Tibial nerve (tissue), 4 donors: Measurements from ENCODE around the gene PKNOX2. TPM values are rescaled to one million over a fixed set of nuclear protein-coding genes. Genes with fewer than 3 reads are reported as not detected.

Experiments used
- DNase-seq, 2 donors: peaks; one replicate each; pipeline ENCODE4 v3.0.0-alpha.2; 2019; ENCODE audit warnings: low spot score in 2 of 2
- H3K27ac ChIP-seq, 4 donors: fragments of 200-600 bp; sonication (generic) in 3 of 4; one replicate each; pipeline ENCODE4 v1.5.1; 2017 to 2019; ENCODE audit warnings: mild to moderate bottlenecking in 1 of 4
- H3K27me3 ChIP-seq, 2 donors: fragments of 200-600 bp; sonication (generic) in 1 of 2; one replicate each; pipeline versions ENCODE4 v1.5.1 to v1.6.0; 2017 to 2019
- H3K36me3 ChIP-seq, 3 donors: fragments of 200-600 bp; sonication (generic); one replicate each; pipeline ENCODE4 v1.5.1; 2018 to 2019
- H3K4me1 ChIP-seq, 4 donors: fragments of 200-600 bp; sonication (generic) in 3 of 4; one replicate each; pipeline ENCODE4 v1.5.1; 2017 to 2019
- H3K4me3 ChIP-seq, 4 donors: fragments of 200-600 bp; sonication (generic) in 3 of 4; one replicate each; pipeline ENCODE4 v1.5.1; 2017 to 2019; ENCODE audit warnings: mild to moderate bottlenecking in 1 of 4, moderate library complexity in 1 of 4
- H3K9me3 ChIP-seq, 4 donors: fragments of 200-600 bp; sonication (generic) in 3 of 4; one replicate each; pipeline ENCODE4 v1.5.1; 2017 to 2019
- EP300 ChIP-seq, 2 donors: sonication (generic); formaldehyde crosslinking; IDR thresholded peaks; one replicate each; pipeline ENCODE4 v1.6.1; 2017; ENCODE audit warnings: antibody characterized with exemption in 2 of 2, mild to moderate bottlenecking in 1 of 2
- POLR2A ChIP-seq, 2 donors: fragments of 450-650 bp; IDR thresholded peaks; one replicate each; pipeline ENCODE4 v1.6.1; 2017; ENCODE audit warnings: antibody characterized with exemption in 2 of 2, mild to moderate bottlenecking in 2 of 2, moderate library complexity in 2 of 2
- WGBS, 2 donors: methylation state at CpG; one replicate each; pipeline ENCODE4 v1.1.5; 2018; 5-methylcytosine and 5-hydroxymethylcytosine counted together
- total RNA-seq, 4 donors: library from RNA; depleted of rRNA; stranded (reverse); fragments of >200 nt; gene quantifications; one replicate each; pipeline ENCODE4 v1.1.0, GENCODE V29; 2016
- TF ChIP-seq, protein P1 (sequence below), 5 experiments: fragments of 200-600 bp in 3 of 5; fragments of 450-650 bp in 2 of 5; sonication (generic) in 3 of 5; IDR thresholded peaks; one replicate each; pipeline ENCODE4 v1.5.1; 2016 to 2019; ENCODE audit warnings: antibody characterized with exemption in 5 of 5, mild to moderate bottlenecking in 3 of 5, moderate library complexity in 2 of 5

PKNOX2 gene
- total RNA-seq, 4 donors from 2014 or later, result 5.7 to 7.2 (median 6.4) TPM

- H3K27ac ChIP-seq, result peak overlapping the region; percentile 13 to 83 (median 44)
- H3K36me3 ChIP-seq, result no peaks in the 10 kb centered on the region
- WGBS, 2 donors, result 52 to 55% methylated on average over 7 of the region's 7 CpGs
- H3K9me3 ChIP-seq, result no peaks in the 10 kb centered on the region
- H3K27me3 ChIP-seq, result no peaks in the 10 kb centered on the region
- no peak for DNase-seq
- H3K4me1 ChIP-seq, result peaks cover 0 to 82% (median 15%) of the 10 kb centered on the region in 4 donors
- no peak overlapping the region for H3K4me3 ChIP-seq
- TF ChIP-seq POLR2A (IDR thresholded peaks at IDR 0.05) (no peak), EP300 (IDR thresholded peaks at IDR 0.05) (no peak)
- TF ChIP-seq, protein P1, sequence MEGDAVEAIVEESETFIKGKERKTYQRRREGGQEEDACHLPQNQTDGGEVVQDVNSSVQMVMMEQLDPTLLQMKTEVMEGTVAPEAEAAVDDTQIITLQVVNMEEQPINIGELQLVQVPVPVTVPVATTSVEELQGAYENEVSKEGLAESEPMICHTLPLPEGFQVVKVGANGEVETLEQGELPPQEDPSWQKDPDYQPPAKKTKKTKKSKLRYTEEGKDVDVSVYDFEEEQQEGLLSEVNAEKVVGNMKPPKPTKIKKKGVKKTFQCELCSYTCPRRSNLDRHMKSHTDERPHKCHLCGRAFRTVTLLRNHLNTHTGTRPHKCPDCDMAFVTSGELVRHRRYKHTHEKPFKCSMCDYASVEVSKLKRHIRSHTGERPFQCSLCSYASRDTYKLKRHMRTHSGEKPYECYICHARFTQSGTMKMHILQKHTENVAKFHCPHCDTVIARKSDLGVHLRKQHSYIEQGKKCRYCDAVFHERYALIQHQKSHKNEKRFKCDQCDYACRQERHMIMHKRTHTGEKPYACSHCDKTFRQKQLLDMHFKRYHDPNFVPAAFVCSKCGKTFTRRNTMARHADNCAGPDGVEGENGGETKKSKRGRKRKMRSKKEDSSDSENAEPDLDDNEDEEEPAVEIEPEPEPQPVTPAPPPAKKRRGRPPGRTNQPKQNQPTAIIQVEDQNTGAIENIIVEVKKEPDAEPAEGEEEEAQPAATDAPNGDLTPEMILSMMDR (IDR thresholded peaks at IDR 0.05), result no peak
These were observed 178.7 kb downstream of the PKNOX2 start for GRCh38 chr11:125343086-125343717.

DNA sequence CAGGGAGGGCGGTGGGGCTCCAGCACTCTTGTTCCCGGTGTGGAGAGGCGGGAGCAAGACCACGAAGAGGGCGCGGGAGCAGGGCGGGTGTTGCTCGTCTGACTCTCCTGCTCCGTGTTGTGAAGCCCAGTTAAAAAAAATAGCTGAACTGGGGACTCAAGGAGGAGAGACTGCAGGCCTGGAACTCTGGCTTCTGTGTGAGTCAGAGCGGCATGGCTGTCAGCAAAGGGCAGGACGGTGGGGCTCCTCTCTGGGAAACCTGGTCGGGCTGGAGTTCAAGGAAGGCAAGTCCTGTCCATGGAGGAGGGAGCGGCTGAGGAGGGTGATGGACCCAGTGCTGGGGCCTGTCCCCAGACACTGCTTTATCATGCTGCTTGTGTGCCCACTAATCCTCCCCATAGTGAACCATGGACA is 179.2 kb downstream of the PKNOX2 start:
- Histone ChIP-seq H3K4me3 (no peak overlapping the region), H3K27ac (peak overlapping the region in 3 of 4 donors; percentile 13 to 83 (median 70)), H3K36me3 (no peaks in the 10 kb centered on the region), H3K27me3 (no peaks in the 10 kb centered on the region), H3K9me3 (no peaks in the 10 kb centered on the region), H3K4me1 (peaks cover 0 to 82% (median 19%) of the 10 kb centered on the region in 4 donors)
- WGBS, 2 donors, result 44 to 60% methylated on average over 13 of the region's 13 CpGs
- DNase-seq, result no peak
- TF ChIP-seq POLR2A (IDR thresholded peaks at IDR 0.05) (no peak), EP300 (IDR thresholded peaks at IDR 0.05) (no peak)
- TF ChIP-seq, protein P1 (IDR thresholded peaks at IDR 0.05), result no peak

GRCh38 chr11:125344846-125345420 is 180.4 kb downstream of the PKNOX2 start:
- Histone ChIP-seq H3K27me3 (no peaks in the 10 kb centered on the region), H3K36me3 (no peaks in the 10 kb centered on the region), H3K27ac (peak overlapping the region; percentile 13 to 83 (median 34)), H3K9me3 (no peaks in the 10 kb centered on the region), H3K4me3 (no peak overlapping the region), H3K4me1 (peaks cover 0 to 85% (median 29%) of the 10 kb centered on the region in 4 donors)
- 79 to 91% methylated on average over 4 of the region's 4 CpGs for WGBS, 2 donors
- TF ChIP-seq, protein P1 (IDR thresholded peaks at IDR 0.05), result no peak
- no peak for TF ChIP-seq POLR2A (IDR thresholded peaks at IDR 0.05)
- DNase-seq, result no peak

DNA sequence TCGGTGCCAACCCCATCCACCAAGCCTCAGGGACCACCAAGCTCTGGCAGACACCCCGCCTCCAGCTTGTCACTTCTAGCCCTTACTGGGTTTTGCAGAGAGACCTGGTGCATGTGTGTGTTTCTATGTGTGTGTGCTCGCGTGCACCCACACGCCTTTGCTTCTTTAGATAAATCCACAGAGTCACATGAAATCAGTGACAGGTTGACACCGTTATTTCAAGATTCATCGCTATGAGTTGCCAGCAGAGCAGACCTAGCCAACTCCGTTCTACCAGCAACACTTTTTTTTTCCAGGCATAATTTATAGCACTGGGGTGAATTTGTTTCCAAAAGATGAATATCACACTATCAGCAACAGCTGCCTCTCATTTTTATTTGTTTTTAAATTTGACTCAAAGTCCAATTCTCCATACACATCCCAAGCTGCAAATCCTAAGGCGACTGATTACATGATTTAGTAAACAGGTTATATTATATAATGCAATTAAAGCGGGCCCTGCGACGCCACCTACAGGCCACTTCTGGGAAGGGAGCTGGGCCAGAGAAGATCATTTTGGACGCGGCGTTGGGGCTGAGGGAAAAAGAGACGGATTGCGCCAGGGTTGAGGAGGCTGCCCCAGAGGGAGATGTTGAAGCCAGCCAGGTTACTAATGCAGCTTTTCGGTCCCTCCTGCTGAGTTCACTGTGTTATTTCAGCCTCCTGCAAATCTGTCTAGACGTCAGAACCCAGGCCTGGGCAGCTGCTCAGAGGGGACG is 181.0 kb downstream of the PKNOX2 start:
- 30% methylated on average over 18 to 19 of the region's 20 CpGs for WGBS, 2 donors
- TF ChIP-seq POLR2A (IDR thresholded peaks at IDR 0.05), result no peak
- TF ChIP-seq EP300 (IDR thresholded peaks at IDR 0.05), result peak in 1 of 2 donors; percentile 66
- TF ChIP-seq, protein P1 (IDR thresholded peaks at IDR 0.05), result peak; percentile 77 to 91 (median 85)
- H3K36me3 ChIP-seq, result no peaks in the 10 kb centered on the region
- peak; percentile 89 to 91 for DNase-seq
- H3K4me3 ChIP-seq, result no peak overlapping the region
- peak overlapping the region; percentile 29 to 83 (median 63) for H3K27ac ChIP-seq
- H3K9me3 ChIP-seq, result no peaks in the 10 kb centered on the region
- H3K4me1 ChIP-seq, result peaks cover 0 to 90% (median 31%) of the 10 kb centered on the region in 4 donors
- H3K27me3 ChIP-seq, result no peaks in the 10 kb centered on the region

- TF ChIP-seq, protein P1 (IDR thresholded peaks at IDR 0.05), result no peak
- H3K4me3 ChIP-seq, result no peak overlapping the region
- H3K36me3 ChIP-seq, result no peaks in the 10 kb centered on the region
- H3K9me3 ChIP-seq, result no peaks in the 10 kb centered on the region
- H3K4me1 ChIP-seq, result peaks cover 0 to 96% (median 32%) of the 10 kb centered on the region in 4 donors
- H3K27me3 ChIP-seq, result no peaks in the 10 kb centered on the region
- 15 to 18% methylated on average over 4 to 6 of the region's 6 CpGs for WGBS, 2 donors
- H3K27ac ChIP-seq, result peak overlapping the region; percentile 29 to 83 (median 63)
- DNase-seq, result peak in 1 of 2 donors; percentile 27
These were observed 181.6 kb downstream of the PKNOX2 start for GRCh38 chr11:125346179-125346530.
